Middle frontal gyrus (tissue), 1 donor: ENCODE results near the gene ACTN4.
"Not testable (repeated sequence)": the region's sequence is repeated elsewhere in the genome, so short reads cannot be mapped to it uniquely, and the experiment has no call there.

ENCODE experiments used
- DNase-seq: peaks from one replicate; pipeline ENCODE4 v3.0.0-alpha.2; 2015; ENCODE audit warnings: low spot score; ENCODE audit errors: extremely low spot score

Gene ACTN4

DNA sequence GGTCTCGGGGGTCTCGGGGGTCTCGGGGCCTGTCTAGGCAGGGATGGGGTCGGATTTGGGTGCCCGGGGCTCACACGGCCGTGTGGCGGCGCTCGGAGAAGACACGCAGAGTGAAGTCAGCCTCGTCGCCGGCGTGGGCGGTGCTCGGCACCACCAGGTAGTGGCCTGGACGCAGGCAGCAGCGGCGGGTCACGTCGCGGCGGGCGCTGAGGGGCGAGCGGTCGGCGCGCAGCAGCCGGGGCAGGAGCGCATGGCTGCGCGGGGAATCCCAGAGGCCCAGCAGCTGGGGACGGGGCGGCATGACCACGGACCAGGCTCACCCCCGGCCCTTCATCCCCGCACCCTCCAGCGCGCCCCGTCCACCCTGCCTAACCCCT is 88.6 kb downstream of the ACTN4 start:
- DNase-seq: no peak

- DNase-seq: no peak
Measured at GRCh38 chr19:38736413-38737280, 89.2 kb downstream of the ACTN4 start.

DNA sequence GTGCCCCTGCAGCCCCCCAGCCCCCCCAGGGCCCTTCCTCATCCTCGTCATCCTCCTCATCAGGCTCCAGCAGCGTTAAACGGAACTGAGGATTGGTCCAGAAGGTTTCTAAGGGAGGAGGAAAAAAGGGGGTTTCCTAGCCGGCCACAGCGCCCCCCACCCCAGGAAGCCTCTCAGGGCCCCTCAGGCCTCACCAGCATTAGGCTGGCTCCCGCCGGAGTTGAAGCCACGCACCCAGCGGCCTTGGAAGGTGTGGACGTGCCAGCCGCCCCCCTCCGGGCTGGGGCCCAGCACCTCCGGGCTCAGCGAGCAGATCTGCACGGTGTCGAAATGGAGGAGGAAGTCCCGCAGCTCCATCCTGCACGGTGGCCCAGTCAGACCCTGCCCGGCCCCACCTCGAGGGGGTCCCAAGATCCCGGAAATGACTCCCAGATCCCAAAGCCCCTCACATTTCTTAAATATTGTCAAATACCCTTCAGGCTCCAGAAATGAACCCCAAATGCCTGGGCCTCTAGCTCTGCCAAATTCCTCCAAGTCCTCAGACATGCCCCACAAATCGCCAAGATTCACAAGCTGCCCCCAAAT is 89.9 kb downstream of the ACTN4 start:
- DNase-seq: no peak

DNA sequence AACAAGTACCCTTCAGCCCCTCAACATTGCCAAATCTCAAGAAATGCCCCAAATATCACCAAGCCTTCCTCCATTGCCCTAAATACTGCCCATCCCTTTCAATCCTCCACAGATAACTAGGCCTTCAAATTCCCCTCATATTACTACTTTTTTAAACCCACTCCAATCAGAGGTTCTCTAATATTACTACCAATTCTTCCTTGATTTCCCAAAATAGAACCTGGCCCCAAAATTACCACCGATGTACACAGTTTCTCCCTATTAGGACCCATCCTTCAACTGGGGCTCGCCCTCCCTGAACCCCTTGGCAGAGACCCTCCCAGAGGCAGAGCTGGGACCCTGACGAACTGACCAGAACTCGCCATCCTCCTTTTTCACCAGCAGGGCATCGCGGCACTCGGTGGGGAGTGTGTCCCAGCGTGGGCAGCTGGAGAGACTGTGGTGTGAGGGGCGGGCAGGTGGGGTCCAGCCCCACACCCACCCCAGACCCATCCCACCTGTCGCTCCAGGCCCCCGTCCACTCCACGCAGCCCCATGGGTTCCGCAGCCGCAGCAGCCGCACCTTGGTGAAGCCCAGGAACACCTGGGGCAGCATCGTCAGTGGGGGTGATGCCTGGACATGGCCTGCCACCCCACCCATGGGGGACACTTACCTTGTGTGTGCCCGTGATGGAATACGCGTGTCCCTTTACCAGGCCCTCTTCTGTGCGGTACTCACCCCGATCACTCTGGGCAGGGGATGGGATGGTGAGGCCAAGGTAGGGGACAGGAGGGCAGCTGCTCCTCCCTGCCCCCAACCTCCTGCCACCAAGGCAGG is 90.7 kb downstream of the ACTN4 start:
- DNase-seq: no peak

DNA sequence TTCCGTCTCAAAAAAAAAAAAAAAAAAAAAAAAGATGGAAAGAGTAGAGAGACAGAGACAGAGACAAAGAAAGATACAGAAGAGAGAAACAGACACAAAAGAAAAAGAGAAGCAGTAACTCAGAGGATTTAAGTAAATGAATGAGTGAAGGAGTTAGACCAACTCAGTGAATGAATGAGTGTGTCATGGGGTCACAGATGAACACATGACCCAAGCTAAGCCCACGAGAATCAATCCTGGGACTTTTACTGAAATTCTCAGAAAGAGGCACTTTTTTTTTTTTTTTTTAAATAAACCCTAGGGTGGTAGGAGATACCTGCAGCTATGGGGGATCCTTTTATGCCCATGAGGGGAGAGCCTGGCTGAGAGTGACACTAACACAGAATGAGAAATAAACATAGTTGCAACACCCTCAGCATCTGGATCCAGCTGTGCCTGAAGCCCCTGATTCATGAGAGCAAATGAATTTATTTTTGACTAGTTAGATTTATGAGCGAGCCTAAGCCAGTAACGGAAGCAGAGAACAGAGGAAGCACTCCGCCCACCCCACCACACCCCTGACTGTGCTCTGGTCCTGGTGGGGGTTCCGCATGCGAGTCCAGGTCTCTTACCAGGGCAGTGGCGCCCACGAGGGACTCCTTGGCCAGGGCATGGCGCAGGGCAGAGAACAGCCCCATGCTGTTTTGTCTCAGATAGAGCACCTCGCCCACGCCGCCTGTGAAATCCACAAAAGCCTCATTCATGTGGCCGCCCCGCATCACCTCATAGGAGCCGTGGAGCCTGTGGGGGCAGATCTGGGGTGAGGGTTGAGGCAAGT is 92.2 kb downstream of the ACTN4 start:
- DNase-seq: no peak

DNA sequence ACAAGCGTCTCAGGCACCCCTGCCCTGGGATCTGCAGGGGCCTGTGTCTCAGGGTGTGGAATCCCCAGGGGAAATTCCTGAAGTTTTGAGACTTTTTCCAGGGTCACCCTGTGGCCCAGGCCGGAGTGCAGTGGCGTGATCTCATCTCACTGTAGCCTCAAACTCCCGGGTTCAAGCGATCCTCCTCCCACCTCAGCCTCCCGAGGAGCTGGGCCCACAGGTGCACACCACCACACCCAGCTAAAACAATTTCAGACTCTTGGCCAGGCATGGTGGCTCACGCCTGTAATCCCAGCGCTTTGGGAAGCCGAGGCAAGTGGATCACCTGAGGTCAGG is 92.8 kb downstream of the ACTN4 start:
- DNase-seq: no peak

- DNase-seq: no peak
Measured at GRCh38 chr19:38740932-38741331, 93.5 kb downstream of the ACTN4 start.

GRCh38 chr19:38741670-38742069 is 94.2 kb downstream of the ACTN4 start:
- DNase-seq: no peak

GRCh38 chr19:38742296-38742695 is 94.8 kb downstream of the ACTN4 start:
- DNase-seq: no peak

DNA sequence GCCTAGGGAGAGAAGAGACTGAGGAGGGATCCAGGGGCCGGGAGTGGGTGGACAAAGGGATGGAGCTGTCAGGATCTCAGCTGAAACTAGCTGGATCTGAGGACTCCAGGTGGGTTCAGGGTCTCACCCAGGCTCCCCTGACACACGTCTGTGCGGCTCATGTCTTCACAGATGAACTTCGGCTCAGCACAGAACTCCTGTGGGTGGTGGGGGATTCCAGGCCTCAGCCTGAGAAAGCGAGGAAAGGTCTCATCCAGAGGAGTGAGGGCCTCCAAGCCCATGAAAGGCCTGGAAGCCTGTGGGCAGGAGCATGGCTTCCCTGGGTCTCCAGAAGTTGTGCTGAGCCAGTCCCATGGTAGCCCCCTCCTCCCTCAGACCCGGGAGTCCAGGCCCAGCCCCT is 95.5 kb downstream of the ACTN4 start:
- DNase-seq: no peak

- DNase-seq: no peak
Measured at GRCh38 chr19:38743394-38744297, 96.2 kb downstream of the ACTN4 start.

DNA sequence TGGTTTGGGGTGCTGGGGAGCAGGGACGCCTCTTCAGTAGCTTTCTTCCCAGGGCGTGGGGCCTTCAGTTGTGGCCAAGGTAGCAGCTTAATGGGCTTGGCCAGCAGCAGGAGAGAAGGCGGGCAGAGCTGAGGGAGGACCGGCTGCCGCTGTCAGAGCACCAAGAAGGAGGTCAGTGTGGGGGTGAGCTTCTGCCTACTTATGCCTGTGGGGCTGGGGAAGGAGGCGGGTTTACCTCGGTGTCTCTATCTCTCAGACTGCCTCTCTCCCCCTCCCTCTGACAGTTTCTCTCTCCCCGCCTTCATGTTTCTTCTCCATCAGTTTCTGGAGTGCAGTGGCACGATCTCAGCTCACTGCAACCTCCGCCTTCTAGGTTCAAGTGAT is 96.8 kb downstream of the ACTN4 start, which contains the start of gene CAPN12:
CAPN12 (minus strand) TSS at position 177 of the 384 bp plus-strand sequence. CDS start 309 bp downstream, outside the sequence.
- no peak for DNase-seq

GRCh38 chr19:38744874-38745273 is 97.4 kb downstream of the ACTN4 start:
- no peak for DNase-seq

- DNase-seq: no peak
Measured at GRCh38 chr19:38745316-38745715, 97.9 kb downstream of the ACTN4 start.

DNA sequence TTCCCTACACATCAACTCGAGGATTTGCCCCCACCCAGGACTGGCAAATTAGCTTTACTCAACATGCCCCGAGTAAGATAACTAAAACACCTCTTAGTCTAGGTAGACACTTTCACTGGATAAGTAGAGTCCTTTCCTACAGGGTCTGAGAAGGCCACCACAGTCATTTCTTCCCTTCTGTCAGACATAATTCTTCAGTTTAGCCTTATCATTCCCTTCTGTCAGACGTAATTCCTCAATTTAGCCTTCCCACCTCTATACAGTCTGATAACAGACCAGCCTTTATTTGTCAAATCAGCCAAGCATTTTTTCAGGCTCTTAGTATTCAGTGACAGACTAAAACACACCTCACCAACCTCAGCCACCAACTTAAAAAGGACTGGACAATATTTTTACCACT is 106.3 kb downstream of the ACTN4 start:
- DNase-seq: not testable (repeated sequence)

DNA sequence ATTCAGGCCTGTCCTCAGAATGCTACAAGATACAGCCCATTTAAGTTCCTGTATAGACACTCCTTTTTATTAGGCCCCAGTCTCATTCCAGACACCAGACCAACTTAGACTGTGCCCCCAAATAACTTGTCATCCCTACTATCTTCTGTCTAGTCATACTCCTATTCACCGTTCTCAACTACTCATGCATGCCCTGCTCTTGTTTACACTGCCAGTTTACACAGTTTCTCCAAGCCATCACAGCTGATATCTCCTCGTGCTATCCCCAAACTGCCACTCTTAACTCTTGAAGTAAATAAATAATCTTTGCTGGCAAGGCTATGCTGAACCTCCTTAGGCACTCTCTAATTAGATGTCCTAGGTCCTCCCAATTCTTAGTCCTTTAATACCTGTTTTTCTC is 106.7 kb downstream of the ACTN4 start:
- not testable (repeated sequence) for DNase-seq

DNA sequence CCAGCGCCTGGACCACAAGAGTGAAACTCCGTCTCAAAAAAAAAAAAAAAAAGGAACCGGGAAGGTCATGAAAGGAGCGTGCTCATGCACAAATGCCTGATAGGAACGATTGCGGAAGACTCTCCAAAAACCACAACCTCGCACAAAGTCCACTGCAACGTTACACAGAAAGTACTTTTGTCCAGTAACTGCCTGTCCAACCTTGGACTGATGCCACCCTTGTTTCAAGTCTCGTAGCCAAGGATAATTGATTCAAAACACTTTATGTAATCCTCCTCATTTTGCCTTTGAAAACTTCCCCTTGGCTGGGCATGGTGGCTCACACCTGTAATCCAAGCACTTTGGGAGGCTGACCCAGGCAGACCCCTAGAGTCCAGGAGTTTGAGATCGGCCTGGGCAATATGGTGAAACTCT is 112.1 kb downstream of the ACTN4 start:
- DNase-seq: no peak

GRCh38 chr19:38760805-38761517 is 113.5 kb downstream of the ACTN4 start:
- not testable (repeated sequence) for DNase-seq

DNA sequence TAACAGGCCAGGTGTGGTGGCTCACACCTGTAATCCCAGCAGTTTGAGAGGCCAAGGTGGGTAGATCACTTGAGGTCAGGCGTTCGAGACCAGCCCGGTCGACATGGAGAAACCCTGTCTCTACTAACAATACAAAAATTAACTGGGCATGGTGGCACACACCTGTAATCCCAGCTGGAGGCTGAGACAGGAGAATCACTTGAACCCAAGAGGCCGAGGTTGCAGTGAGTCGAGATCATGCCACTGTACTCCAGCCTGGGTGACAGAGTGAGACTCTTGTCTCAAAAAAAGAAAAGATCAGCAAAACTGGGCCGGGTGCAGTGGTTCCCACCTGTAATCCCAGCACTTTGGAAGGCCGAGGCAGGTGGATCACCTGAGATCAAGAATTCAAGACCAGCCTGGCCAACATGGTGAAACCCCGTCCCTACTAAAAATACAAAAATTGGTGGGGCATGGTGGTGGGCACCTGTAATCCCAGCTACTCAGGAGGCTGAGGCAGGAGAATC is 114.5 kb downstream of the ACTN4 start:
- not testable (repeated sequence) for DNase-seq
